Stimulated activated CD8-positive, alpha-beta memory T cell treated with anti-CD3 and anti-CD28 coated beads, Interleukin-12 subunit alpha, Interleukin-12 subunit beta, amount 100 ng/mL, for 24 hours (primary cell): Measurements from ENCODE around the gene CLRN3.

ENCODE experiments used
- DNase-seq: peaks from one replicate; pipeline ENCODE4 v3.0.0-alpha.2; 2020; ENCODE audit errors: extremely low read depth

CLRN3 gene

DNA sequence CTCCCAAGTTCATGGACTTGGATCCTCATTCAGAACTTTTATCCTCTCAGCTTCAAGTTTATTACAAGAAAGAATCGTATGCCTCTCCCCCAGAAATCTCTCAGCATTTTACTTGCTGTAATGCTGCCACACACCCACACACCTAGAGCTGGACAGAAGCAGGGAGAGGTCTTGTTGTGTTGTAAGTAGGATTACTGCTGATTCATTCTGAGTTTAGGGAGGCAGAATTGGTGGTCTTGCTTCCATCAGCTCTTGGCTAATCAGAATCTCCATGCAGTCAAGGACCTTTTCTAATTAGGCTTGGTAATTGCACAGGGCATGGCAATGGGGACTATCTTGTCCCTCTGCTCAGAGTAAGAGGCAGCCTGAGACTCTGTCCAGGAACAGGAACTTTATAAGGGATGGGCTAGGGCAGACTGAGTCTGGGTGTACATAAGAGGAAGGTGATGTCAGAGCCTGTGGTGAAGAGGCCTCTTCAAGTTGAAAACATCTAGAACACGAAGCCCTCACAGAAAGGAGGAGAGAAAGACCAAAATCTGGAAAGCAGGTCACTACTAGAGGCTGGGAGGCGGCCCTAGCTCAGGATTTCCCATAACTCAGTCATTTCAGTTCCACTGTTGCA, 7.1 kb upstream of the CLRN3 start:
- DNase-seq: no peak

DNA sequence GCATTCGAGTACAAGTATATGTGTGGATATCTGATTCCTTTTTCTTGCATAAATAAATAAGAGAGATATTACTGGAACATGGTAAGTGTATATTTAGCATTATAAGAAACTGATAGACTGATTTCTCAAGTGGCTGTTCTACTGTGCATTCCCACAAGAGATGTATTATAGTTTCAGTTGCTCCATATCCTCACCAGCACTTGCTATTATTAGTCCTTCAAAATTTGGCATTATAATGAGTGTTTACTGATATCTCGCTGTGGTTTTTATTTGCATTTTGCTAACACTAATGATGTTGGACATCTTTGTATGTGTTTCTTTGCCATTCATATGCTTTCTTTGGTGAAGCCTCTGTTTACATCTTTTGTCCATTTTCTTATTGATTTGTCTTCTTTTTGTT, 4.4 kb upstream of the CLRN3 start:
- DNase-seq: no peak

DNA sequence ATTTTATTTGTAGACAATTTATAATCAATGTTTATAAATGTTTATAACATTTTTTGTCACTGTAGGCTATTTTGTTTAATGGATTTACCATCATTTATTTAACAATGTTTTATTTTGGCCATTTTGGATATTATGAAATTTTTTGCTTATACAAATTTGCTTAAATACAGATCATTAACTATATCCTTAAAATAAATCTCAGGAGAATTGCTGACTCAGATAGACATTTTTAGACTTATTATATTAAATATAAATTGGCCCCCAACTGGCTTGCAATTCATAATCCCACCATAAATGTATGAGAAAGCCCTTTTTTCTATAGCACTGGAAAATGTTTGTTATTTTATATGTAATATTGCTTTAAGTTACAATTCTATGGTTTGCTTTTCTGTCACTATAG, 3.8 kb upstream of the CLRN3 start:
- no peak for DNase-seq

DNA sequence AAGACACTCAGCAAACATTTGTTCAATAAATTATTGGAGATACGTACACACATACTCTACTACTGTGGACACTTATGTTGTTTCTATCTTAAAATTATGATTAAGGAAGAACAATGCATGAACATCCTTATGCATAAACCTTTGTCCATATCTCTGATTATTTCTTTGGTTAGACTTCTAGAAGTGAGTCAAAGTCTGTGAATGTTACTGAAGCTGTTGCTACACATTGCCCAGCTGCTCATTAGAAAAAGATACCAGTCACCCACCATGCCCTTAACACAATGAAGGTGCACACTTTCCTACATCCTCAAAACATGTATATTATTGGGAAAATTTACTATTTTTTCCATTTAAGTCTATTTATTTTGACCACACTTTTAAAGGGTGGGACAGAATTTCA, 1.4 kb upstream of the CLRN3 start:
- no peak for DNase-seq

DNA sequence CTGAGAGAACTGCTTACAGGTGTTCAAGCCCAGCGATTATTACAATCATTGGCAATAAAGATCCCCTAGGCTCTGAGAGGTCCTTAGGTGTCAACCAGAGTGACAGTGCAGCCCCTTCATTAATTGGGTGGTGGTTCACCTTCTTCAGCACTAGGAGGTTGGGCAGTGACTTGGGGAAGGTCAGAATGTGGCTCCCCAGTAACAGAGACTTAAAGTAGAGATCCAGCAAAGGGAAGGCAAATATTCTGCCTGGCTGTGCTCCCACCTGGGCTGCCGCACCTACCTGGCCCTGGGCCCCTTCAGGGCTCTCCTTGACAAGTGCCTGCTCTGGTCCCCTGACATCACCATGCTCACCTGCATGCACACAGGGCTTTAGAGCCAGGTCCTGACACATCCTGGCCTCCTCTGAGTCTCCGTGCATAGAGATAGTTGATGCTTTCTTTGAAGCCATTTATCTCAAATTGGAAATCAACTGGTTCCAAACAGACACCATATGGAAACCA, 1.9 kb downstream of the CLRN3 start:
- no peak for DNase-seq

DNA sequence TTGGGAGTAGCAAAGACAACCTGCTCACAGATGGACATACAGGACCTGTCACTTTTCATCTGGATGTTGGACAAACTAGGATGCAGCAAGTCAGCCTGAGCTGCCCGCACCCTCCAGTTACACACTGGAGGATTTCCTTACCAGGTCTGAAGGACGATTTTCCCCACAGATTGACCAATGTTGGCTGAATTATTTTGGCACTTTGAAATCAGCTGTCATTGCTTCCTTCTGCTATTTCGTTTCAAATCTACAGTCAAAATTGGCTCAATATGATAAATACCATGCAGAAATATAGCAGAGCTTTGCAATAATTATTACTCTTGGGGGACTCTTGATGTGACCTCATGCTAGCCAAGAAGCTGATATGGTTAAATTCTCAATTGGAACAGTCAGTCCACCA, 2.5 kb downstream of the CLRN3 start:
- DNase-seq: no peak

DNA sequence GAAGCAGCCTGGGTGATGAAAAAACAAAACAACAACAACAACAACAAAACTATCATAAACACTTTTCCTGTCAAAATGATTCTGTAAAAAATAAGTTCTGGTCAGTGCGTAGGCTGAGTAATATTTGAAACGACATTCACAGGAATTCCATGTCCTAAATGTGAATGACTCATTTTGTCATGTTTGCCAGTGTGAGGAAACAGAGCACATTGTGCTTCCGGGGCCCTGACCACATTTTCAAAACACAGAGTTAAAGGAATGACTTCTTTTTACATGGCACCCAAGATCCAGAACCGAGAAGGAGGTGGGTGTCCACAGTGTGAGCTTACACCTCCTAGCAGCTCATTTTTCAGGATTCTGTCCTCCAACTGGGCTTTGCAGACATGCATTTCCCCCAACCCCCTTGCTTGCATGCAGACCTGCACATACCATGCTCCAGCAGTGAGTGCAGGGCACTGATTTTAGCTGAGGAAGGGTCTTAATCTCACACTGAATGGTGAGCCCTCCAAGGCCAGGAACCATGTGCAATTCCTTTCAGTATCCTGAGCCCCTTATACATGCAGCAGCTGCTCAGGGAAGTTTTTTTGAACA, 3.0 kb downstream of the CLRN3 start:
- DNase-seq: no peak

- DNase-seq: no peak
Observed at GRCh38 chr10:127888521-127889312, 4.0 kb downstream of the CLRN3 start.

DNA sequence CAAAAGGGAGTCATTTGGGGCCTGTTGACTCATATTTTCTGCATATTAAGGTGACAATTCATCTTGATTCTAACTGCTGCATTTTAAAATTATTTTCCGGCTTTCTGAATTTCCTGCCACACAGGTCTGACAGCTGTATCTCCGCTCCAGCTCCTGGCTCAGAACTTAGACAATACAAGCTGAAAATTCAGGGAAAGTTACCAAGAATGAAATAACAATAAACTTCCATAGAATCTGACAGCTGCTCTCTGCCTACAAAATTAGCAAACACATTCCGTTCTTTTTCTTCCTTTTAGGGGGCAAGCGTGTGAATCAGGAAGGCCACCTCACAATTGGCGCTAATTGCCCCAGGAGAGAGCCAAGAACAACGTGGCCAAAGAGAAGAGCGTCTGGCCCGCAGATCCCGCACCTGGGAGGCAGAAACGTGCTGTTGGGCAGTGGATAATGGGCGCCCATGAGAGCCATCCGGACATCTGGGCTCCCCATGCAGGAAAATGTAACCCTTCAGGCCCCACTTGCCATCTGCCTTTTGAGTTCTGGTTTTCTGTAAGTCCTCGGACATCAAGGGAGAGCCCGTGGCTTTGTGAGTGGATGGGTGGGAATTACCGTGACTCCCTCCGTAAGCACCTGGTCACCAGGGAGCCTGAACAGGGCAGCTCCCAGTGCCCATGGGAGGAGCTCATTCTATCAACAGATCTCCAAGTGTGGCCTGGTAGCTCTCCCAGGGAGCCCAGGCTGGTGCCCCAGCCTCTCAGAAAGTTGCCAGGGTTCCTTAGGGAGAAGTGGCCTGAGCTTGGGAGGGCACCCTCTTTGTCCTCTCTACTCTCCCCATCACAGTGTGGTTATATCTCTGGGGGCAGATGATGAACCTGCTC, 5.0 kb downstream of the CLRN3 start:
- DNase-seq: no peak

- DNase-seq: no peak
Observed at GRCh38 chr10:127886371-127887051, 6.2 kb downstream of the CLRN3 start.

GRCh38 chr10:127884501-127884900, 8.2 kb downstream of the CLRN3 start:
- DNase-seq: no peak

DNA sequence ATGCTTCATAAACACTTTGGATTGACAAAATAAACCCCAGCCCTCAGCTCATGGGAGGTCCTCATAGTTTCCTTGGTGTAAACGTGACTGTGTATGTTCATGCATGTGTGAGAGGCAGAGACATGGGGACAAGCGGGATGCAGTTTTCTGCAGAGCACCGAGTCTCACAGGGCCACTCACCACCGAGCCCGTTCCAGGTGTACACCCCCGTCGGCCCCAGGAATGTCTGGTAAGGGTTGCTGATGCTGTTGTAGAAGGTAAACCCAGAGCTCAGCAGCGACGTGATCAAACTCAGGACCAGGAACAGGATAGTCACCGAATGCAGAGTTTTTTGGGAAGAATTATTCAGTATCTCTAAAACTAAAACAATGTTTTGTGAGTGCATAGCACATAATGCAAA, 9.2 kb downstream of the CLRN3 start:
- no peak for DNase-seq

GRCh38 chr10:127882801-127883459, 9.8 kb downstream of the CLRN3 start:
- DNase-seq: no peak

DNA sequence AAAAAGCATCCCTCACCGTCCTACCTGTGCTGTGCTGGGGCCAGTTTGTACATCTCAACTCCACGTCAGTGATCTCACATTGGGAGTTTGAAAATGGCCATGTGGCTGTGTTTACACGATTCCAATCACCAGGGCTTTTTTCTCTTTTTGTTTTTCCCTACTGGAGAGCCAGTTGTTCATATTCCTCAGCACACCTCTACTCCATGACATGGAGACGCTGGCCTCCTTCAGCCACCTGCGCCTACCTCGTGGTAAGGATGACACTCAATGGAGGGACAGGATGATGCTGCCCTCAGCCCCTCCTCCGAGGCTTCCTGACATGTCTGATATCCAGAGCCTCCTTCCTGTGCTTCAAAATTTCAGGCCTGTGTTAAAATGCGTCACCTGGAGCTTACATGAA, 10.3 kb downstream of the CLRN3 start:
- DNase-seq: no peak

GRCh38 chr10:127881262-127881661, 11.5 kb downstream of the CLRN3 start:
- DNase-seq: no peak

GRCh38 chr10:127880557-127880956, 12.2 kb downstream of the CLRN3 start:
- no peak for DNase-seq

- DNase-seq: no peak
Observed at GRCh38 chr10:127878475-127879055, 14.2 kb downstream of the CLRN3 start.

- DNase-seq: no peak
Observed at GRCh38 chr10:127877699-127878098, 15.0 kb downstream of the CLRN3 start.

- DNase-seq: no peak
Observed at GRCh38 chr10:127877116-127877515, 15.6 kb downstream of the CLRN3 start.

GRCh38 chr10:127875916-127876315, 16.8 kb downstream of the CLRN3 start:
- DNase-seq: no peak

DNA sequence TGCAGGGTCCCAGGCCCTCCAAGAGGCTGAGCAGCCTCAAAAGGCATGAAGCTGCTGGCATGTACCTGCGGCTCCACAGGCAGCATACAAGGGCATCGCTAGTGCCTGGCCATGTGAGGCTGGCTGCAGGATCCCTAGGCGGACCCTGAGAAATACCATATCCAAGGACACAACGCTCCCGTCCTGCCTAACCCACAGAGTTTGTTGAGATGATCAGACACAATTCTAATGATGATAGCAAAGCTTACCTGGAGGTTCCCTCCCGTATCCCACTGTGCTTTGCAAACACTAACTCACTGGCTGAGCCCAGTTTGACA, 17.3 kb downstream of the CLRN3 start:
- no peak for DNase-seq
